Mesothelial cell of epicardium (in vitro differentiated cells): ENCODE data around the gene ARMC6. TPM values are rescaled to one million over a fixed set of nuclear protein-coding genes. Genes with fewer than 3 reads are reported as not detected.

ENCODE experiments used
- DNase-seq, 2 experiments: peaks; one replicate each; pipeline ENCODE4 v3.0.0; 2021; ENCODE audit warnings: low spot score in 2 of 2; ENCODE audit not compliant: unreplicated experiment in 2 of 2
- H3K27ac Mint-ChIP-seq: 2 replicates; pipeline ENCODE4 v1.8.0; 2021; ENCODE audit warnings: mixed read lengths
- H3K27me3 Mint-ChIP-seq: 2 replicates; pipeline ENCODE4 v1.8.0; 2021; ENCODE audit warnings: low read depth, mixed read lengths
- H3K36me3 Mint-ChIP-seq: 2 replicates; pipeline ENCODE4 v1.8.0; 2021; ENCODE audit warnings: mixed read lengths
- H3K4me1 Mint-ChIP-seq: 2 replicates; pipeline ENCODE4 v1.8.0; 2021; ENCODE audit warnings: mixed read lengths
- H3K4me3 Mint-ChIP-seq: 2 replicates; pipeline ENCODE4 v1.8.0; 2021; ENCODE audit warnings: mild to moderate bottlenecking, moderate library complexity, mixed read lengths
- H3K9me3 Mint-ChIP-seq: 2 replicates; pipeline ENCODE4 v1.8.0; 2021; ENCODE audit warnings: mixed read lengths
- total RNA-seq: library from RNA; stranded (reverse); gene quantifications from 3 replicates; pipeline ENCODE4 v1.2.1, GENCODE V29; 2021
- TF ChIP-seq, protein P1 (sequence below): fragments of 200-600 bp; sonication (generic); IDR thresholded peaks from one replicate; pipeline ENCODE4 v1.5.0; 2021; ENCODE audit warnings: antibody characterized with exemption; ENCODE audit not compliant: unreplicated experiment

Gene ARMC6
- 25.5 to 28.2 TPM (median 25.8 TPM) in 3 replicates for total RNA-seq

DNA sequence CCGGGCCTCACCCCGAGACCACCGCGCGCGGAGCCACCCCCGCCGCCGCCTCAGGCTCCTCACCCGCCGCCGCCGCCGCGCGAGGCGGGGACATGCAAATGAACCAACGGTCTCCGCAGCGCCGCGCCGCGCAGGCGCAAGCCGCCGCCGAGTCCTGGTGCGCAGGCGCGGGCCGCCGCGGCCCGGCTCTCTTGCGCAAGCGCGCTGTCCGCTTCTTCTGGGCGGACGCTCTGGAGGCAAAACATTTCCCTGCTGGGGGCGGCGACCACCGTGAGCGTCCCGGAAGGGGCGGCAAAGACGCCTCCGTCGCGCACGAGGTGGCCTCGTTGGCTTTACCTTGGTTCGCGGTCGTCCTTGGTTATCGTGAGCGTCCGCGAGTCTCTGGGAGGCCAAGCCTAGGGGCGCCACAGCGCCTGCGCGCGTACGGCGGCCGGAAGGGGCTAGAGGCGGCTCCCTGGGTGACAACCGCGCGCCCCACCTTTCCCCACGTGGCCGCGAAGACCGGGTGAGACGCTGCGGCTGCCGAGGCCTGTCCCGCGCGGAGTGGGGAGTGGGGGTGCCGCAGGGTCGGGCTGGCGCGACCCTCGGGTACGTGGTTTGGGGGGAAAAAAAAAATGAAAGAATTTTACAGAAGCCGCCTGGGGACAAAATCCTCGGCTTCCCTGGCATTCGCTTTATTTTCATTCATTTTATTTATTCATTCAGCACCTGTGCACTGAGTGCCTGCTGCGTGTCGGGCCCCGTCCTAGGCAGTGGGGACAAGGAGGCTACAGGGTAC, at the start of gene ARMC6, which contains the start of gene SUGP2:
Gene ARMC6 (plus strand): TSS at position 178 of the 778 bp plus-strand sequence. CDS start 607 bp downstream, outside the sequence.
Gene SUGP2 (minus strand): TSS at position 92 of the 778 bp plus-strand sequence. CDS start 2,446 bp downstream, outside the sequence.
- Mint-ChIP-seq H3K4me1 (peaks cover 14% of the 10 kb centered on the region), H3K4me3 (peak within 1 kb of the TSS; percentile 92), H3K27me3 (no peaks in the 10 kb centered on the region), H3K27ac (peak within 1 kb of the TSS; percentile 95), H3K9me3 (no peaks in the 10 kb centered on the region), H3K36me3 (peaks cover 5% of the 10 kb centered on the region)
- DNase-seq = peak; percentile 83 to 92
- TF ChIP-seq, protein P1, sequence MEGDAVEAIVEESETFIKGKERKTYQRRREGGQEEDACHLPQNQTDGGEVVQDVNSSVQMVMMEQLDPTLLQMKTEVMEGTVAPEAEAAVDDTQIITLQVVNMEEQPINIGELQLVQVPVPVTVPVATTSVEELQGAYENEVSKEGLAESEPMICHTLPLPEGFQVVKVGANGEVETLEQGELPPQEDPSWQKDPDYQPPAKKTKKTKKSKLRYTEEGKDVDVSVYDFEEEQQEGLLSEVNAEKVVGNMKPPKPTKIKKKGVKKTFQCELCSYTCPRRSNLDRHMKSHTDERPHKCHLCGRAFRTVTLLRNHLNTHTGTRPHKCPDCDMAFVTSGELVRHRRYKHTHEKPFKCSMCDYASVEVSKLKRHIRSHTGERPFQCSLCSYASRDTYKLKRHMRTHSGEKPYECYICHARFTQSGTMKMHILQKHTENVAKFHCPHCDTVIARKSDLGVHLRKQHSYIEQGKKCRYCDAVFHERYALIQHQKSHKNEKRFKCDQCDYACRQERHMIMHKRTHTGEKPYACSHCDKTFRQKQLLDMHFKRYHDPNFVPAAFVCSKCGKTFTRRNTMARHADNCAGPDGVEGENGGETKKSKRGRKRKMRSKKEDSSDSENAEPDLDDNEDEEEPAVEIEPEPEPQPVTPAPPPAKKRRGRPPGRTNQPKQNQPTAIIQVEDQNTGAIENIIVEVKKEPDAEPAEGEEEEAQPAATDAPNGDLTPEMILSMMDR = no peak

DNA sequence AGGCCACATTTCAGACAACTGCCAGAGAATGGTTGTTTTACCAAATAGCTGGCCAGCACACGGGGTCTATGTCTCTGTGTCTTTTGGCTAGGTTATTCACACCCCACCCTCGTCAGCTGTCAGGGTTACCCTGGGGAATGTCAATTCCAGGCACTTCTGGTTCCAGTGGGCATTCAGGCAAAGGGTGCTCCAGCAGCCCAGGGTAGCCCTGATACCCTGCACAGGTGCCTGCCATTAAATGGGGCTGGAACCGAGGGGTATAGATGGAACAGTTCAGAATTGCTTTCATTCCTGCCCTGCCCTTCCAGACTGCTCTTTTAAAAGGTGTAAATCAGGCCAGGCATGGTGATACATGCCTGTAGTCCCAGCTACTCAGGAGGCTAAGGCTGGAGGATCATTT, 49.2 kb upstream of the ARMC6 start:
- no peaks in the 10 kb centered on the region for H3K4me1 Mint-ChIP-seq
- H3K9me3 Mint-ChIP-seq = no peaks in the 10 kb centered on the region
- TF ChIP-seq, protein P1 = no peak
- H3K4me3 Mint-ChIP-seq = no peak overlapping the region
- DNase-seq = no peak
- H3K27me3 Mint-ChIP-seq = peaks cover 43% of the 10 kb centered on the region
- no peaks in the 10 kb centered on the region for H3K36me3 Mint-ChIP-seq
- no peak overlapping the region for H3K27ac Mint-ChIP-seq

DNA sequence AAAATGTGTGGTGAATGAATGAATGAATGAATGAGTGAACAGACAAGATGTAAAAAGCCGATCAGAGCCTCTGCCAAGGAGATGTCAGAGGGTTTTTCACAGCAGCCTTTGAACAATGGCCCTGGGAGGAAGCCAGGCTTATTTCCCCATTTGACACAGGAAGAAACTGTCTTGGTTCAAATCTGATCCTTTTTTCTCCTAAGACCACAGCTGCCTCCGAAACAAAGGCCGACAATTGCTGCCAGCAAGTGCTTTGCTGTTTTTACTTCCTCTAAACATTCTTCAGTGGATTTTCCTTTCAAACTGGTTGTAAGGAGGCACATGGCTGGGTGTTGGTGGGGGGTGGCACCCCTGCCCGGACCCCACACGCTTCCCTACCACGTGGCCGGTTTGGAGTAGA, 48.1 kb upstream of the ARMC6 start:
- Mint-ChIP-seq H3K9me3 (no peaks in the 10 kb centered on the region), H3K27ac (no peak overlapping the region), H3K4me1 (no peaks in the 10 kb centered on the region), H3K36me3 (no peaks in the 10 kb centered on the region), H3K4me3 (no peak overlapping the region), H3K27me3 (peaks cover 40% of the 10 kb centered on the region)
- TF ChIP-seq, protein P1 = no peak
- no peak for DNase-seq

DNA sequence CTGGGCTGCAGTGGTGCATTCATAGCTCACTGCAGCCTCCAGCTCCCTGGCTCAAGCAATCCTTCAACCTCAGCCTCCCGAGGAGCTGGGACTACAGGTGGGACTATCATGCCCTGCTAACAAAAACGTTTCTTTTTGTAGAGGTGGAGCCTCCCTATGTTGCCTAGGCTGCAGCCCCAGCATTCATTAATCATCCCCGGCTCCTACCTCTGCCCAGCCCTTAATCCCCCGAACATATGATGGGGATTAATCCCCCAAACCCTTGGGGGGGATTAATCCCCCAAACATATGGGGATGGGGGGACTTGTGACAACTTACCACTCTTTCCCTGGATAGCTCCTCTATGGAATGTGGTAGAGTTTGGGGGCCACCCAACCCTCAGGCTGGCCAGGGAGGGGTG, 45.9 kb upstream of the ARMC6 start:
- peaks cover 2% of the 10 kb centered on the region for H3K36me3 Mint-ChIP-seq
- no peak overlapping the region for H3K27ac Mint-ChIP-seq
- TF ChIP-seq, protein P1 = no peak
- H3K4me1 Mint-ChIP-seq = no peaks in the 10 kb centered on the region
- no peaks in the 10 kb centered on the region for H3K9me3 Mint-ChIP-seq
- DNase-seq = no peak
- peaks cover 27% of the 10 kb centered on the region for H3K27me3 Mint-ChIP-seq
- H3K4me3 Mint-ChIP-seq = no peak overlapping the region

DNA sequence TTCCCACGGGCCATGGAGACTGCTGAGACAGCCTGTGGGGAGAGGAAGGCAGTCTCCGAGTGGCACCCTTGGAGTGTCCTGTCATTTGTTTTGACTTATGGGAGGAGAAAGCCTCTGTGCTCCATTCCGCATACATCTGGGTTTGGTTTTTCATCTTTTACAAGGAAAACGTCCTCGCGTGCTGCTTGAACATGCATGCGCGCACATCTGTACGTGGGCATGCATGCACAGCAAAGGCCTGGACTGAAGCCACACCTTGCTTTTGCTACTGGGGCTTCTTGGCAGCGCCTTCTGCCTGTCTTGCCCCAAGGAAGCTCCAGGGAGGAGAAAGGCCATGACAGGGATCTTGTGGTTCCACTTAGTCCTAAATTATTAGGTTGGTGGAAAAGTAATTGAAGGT, 44.1 kb upstream of the ARMC6 start:
- Mint-ChIP-seq H3K27me3 (peaks cover 15% of the 10 kb centered on the region), H3K27ac (no peak overlapping the region), H3K4me3 (no peak overlapping the region), H3K36me3 (peaks cover 13% of the 10 kb centered on the region), H3K4me1 (no peaks in the 10 kb centered on the region), H3K9me3 (no peaks in the 10 kb centered on the region)
- TF ChIP-seq, protein P1 = no peak
- no peak for DNase-seq
